GM21381 (cell line): ENCODE results near the gene SLC35E2B.
"Not testable (repeated sequence)": the region's sequence is repeated elsewhere in the genome, so short reads cannot be mapped to it uniquely, and the experiment has no call there.

ENCODE experiments used
- ATAC-seq: cut with Tn5 transposase; IDR thresholded peaks from one replicate; pipeline ENCODE4 v1.9.1; 2021; ENCODE audit warnings: mild to moderate bottlenecking, moderate library complexity; ENCODE audit not compliant: unreplicated experiment

SLC35E2B gene

DNA sequence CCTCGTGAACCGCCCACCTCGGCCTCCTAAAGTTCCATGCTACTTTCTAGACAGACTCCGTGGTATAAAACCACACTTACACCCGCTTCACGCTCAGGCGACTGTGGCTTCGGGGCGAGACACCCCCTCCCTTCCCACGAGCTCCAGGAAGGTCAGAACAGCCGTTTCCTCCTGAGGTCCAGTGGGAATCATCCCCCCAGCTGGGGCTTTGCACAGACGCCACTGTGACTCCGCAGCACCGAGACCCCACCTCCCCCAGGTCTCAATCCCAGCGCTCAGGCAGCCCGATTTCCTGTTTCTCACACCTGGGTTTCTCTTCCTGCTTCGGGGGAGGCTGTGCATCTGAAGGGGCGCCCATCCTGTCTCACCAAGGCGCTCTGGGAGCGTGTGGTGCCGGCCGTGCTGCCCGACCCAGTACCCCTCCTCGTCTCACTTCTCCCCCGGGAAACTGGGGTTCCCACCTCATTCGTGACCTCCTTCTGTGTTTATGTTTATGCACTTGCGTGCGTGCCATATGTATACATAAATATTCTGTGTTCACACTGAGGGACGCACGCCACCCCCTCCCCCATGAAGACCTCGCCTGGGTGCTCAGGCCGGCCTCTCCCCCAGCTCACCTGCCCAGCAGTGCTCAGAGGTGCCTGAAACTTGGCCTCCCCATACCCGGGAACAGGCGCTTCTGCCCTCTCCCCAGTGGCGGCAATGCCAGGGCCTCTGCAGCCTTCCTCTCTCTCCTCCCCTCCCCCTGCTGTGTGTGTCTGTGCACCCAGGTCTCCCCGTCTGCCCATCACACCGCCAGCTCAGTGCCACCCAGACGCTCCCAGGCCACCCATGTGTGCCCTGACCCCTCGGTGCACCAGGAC lies 14.6 kb downstream of the SLC35E2B start:
- ATAC-seq = peak; percentile 63

DNA sequence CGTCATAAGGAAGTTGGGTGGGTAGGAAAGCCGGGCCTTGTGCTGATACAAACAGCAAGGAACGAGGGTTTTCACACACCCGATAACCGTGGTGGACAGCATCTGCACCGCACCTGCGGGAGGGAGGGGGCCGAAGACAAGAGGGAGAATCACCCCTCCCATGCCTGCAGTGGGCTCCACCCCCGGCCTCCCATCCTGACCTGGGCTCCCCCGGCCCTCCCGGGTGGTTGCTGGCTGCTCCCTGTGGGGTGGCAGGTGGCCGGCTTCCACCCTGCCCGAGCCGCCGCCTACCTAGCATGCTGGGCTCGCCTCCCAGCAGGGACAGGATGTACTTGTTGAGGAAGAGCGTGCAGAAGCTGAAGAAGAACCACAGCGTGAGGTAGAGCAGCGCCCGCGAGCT lies 16.5 kb downstream of the SLC35E2B start:
- ATAC-seq = not testable (repeated sequence)

DNA sequence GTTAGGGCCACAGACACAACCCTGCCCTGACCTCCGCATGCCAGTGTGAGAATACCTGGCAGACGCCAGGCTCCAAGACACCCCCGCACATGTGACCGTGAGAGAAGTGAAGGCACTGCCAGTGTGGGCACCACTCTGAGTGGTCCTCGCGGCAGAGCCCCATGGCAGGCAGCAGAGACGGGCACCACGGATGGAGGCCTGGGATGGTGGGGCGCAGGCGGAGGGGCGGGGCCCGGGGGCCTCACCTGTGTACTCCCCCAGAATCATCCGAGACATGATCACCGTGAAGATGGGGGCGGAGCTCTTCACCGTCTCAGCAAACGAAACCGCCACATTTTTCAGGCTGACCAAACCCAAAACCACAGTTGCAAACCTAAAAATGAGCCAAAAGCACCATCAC lies 17.4 kb downstream of the SLC35E2B start:
- not testable (repeated sequence) for ATAC-seq

DNA sequence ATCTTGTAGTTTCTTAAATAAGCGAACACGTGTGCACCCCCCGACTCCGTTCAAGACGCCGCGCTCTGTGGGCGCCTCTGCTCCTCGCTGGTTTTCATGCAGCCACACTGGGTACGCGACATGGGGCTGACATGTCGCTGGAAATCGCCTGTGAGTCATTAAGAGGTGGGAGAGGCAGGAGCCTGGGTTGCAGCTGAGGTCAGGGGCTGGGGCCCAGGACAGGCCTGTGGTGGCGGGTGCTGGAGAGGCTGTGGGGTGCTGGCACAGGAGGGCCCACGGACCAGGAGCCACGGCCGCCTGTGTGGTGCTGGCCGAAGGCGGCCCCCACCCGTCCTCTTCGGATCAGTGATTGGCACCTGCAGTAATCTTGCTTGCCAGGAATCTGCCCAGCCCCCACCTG lies 17.8 kb downstream of the SLC35E2B start:
- not testable (repeated sequence) for ATAC-seq

DNA sequence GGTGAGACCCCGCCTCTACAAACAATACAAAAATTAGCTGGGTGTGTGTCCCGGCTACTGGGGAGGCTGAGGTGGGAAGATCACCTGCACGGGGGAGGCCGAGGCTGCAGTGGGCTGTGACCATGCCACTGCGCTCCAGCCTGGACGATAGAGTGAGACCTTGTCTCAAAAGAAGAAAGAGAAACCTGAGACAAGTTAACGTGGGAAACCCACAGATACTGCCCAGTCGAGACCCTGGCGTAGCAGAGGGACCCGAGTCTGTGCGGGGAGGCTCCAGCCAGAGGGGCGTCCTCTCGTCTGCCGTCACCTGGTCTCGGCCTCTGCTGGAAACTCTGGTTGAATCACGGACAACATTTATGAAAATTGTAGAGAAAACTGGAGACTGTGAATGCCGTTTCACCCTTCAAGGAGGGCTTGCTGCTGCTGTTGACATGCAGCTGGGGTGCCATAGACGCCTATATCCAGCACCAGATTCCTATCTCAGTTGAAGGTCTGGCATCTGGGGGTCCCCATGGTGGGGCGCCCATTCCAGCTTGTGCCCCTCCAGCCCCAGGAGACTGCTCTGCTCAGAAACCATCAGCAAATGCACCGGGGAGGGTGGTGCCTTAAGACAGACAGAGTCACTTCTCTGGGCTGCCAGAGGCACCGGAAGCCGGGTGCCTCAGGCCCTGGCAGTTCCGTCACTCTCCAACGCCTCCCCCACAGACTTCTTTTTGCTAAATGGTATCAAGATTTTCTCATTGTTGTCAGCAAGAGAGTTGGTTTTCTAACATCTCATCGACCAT lies 20.2 kb downstream of the SLC35E2B start:
- no peak for ATAC-seq

DNA sequence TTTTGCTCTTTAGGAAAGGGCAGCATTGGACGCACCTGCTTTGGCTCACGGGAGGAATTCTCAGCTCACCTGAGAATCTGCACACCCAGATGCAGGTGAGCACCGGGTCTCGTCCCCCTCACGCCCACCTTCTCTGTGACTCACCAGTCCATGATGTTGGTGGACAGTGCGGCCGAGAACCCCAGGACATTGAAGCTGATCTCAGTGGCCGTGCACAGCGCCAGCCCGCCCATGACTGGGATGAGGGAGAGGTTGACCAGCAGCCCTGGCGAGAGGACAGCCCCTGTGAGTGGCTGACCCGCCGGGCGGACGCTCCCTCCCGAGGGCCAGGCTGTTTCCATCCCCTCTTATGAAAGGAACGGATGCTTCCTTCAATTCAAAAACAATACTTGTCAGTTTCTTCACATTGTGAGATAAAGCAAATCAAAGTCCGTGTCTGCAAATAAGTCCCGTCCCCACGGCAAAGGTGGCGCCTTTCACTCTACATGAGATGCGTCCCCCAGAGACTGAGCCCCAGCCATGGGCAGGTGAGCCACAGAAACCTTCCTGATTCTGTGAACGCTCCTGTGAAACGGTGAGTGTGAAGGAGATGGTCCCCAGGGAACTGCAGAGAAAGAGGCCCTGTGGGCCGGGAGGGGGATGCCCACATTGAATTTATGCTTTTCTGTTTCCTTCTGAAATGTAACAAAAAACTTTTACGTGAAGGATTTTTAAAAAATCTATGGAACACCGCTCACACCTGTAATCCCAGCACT lies 21.1 kb downstream of the SLC35E2B start:
- ATAC-seq = no peak

DNA sequence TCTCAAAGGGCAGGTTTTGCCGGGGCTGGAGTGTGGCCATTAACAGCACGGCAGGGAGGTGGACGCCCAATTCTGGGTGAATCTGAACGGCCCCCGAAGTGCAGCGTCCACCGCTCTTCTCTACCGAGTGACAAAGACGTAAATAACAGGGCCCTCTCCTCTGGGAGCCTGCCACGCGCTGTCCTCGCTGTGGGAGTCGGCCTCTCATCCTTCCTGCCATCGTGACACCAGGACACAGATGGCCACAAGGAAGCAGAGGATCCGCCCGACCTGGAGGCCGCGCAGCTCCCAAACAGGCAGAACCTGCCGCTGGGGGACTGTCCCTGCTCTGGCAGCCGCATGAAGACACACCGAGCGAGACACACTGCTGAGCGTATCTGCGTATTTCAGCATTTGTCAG lies 21.7 kb downstream of the SLC35E2B start:
- no peak for ATAC-seq

DNA sequence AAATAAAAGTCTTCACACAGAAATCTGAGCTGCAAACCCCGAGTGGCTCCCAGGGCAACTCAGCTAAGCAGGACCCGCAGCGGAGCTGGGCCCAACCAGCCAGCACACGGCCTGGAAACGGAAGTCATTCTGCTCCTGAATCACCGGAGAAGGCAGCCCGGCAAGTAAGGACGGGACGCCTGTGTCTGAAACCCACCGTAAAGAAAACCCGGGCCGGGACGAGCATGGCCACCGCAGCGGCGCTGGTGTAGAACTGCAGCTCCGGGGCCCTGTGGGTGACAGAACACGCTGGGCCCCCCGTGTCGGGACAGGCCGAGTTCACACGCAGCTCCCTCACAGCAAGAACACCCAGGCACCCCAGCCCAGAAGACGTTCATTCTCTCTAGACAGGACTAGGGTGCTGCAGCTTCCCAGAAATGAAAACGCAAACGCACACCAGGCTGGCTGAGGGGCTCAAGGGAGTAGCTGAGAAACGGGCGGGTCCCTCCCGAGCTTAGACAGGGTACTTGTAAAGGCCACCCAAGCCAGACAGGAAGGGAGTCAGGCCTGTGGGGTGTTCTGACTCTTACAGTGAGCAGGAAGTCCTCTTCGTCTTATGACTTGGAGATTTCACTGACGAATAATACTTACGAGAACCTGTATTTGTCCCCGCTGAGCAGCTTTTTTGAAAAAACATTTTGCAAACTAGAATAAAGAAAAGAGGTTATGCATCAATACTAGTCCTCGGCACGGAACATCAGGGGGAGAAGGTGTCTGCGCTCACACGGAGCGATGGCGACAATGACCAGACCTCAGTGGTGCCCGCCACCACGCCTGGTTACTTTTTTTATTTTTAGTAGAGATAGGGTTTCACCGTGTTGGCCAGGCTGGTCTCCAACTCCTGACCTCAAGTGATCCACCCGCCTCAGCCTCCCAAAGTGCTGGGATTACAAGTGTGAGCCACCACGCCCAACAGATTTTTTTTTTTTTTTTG lies 22.8 kb downstream of the SLC35E2B start:
- no peak for ATAC-seq

DNA sequence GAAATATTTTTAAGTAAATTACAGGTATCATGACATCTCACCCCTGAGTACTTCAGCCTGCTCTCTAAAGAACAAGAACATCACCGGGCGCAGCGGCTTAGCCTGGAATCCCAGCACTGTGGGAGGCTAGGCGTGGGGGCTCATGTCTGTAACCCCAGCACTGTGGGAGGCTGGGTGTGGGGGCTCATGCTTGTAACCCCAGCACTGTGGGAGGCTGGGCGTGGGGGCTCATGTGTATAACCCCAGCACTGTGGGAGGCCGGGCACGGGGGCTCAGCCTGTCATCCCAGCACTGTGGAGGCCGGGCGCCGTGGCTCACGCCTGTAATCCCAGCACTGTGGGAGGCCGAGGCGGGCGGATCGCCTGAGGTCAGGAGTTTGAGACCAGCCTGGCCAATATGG lies 26.1 kb downstream of the SLC35E2B start:
- ATAC-seq = no peak

DNA sequence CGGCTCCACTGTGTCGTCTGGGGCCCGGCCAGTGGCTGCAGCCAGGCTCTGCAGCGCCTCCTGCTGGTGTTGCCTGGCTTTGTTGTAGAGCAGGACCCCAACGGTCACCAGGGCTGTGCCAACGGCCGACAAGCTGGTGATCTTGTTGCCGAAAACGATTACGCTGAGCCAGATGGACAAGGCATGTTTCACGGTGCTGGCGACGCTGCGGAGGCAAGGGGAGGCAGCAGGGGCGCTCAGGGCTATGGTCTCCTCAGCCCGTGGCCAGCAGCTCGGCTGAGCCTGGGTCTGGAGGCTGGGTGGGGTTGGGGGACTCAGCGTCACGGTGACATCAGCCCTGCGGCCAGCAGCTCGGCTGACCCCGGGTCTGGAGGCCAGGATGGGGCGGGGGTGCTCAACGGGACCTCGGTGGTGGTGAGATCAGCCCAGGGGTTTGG lies 26.8 kb downstream of the SLC35E2B start:
- no peak for ATAC-seq

DNA sequence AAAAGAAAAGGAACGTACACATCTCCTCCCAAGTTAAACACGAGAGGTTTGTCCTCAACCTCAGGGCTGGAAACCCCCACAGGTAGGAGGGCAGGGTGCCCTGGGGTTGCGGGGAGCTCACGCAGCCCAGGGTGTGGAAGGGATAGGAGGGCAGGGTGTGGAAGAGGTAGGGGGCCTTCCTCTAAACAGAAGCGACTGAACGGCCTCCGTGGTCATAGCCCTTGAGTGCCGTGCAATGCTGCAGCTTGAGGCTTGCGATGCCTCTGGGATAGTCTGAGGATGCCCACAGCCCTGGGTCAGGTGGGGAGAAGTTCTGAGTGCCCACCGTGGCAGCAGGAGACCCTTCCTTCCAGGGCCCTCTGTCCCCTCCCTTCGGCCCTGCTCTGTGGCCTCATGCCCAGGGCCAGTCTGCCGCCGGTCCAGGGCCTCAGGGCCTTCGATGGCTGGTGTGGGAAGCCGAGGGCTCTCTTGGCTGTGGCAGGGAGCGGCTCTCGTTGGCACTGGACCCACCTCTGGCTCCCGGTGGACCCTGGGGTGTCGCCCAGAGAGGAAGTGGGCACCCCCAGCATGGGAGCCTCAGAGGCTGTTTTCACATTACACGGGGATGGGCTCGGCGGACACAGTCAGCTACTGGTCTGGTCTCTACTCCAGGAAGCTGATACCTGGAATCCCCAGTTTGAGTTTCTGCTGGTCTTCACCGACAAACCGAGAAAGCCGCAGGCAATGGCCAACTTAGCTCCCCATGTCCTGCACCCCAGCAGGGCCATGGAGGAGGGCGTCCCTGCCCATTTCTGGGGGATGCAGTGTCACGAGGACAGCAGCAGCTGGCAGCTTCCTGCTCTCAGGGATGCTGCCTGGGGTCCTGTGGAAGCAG lies 27.4 kb downstream of the SLC35E2B start:
- ATAC-seq = no peak

DNA sequence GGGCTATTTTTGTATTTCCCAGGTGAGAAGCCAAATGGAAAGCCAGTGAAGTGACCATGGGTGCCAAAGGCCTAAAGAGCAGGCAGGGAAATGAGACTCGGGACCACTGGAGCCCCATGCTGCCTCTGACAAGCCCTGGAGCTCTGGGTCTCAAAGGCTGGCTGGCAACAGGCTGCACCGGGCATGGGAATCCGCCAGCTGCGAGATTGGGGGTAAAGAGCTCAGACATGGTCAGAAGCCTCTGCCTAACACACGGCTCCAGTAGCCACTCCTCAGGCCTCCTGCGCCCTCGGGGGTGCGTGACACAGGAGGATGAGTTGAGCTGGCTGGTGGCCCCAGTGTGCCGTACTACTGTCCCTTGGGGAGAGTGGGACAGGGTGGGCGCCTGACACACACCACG lies 28.3 kb downstream of the SLC35E2B start:
- not testable (repeated sequence) for ATAC-seq

DNA sequence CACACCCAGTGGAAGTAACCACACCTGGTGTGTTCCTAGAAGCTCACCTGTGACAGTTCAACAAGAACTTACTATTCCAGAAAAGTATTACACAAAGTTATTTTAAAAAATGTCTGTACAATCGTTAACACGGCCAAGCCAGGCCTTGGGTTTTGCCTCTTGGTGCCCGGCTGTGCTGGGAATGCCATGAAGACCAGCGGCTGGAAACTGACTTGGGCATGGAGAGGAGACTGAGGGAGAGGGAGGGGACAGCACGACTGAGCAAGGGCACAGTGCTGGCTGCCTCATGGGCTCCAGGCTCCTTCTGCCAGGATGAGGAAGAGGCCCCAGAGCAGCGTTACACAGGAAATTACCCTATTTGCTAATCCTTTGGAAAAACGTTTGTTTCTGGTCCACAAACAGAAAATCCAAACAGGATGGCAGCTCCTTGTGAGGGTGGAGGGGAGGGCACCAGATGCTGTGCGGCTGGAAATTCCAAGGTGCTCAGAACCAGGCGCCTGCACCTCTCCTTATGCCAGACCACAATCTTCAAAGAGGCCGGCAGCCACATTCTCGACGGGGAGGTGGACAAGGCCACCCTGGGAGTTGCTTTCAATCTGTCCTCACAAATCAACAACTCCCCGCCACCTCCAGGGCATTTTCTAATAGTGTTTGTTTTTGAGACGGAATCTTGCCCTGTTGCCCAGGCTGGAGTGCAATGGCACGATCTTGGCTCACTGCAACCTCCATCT lies 29.6 kb downstream of the SLC35E2B start:
- not testable (repeated sequence) for ATAC-seq

DNA sequence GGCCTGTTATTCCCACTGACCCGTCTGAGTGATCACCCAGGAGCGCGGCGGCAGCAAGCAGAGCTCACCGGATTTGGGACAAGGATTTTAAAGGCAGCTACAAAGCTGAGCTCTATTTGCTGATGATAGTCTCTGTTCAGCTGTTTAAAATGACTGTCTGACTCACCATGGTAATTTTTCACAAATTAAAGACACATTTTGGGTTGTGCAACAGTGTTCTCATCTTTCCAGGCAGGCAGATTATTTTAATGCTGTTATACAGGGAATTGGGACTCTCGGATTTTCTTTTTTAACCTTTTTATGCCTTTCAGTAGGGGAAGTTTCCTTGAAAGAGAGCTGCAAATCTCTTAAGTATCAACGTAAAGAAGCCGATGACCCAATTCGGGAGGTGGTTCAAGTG lies 30.2 kb downstream of the SLC35E2B start:
- ATAC-seq = not testable (repeated sequence)

DNA sequence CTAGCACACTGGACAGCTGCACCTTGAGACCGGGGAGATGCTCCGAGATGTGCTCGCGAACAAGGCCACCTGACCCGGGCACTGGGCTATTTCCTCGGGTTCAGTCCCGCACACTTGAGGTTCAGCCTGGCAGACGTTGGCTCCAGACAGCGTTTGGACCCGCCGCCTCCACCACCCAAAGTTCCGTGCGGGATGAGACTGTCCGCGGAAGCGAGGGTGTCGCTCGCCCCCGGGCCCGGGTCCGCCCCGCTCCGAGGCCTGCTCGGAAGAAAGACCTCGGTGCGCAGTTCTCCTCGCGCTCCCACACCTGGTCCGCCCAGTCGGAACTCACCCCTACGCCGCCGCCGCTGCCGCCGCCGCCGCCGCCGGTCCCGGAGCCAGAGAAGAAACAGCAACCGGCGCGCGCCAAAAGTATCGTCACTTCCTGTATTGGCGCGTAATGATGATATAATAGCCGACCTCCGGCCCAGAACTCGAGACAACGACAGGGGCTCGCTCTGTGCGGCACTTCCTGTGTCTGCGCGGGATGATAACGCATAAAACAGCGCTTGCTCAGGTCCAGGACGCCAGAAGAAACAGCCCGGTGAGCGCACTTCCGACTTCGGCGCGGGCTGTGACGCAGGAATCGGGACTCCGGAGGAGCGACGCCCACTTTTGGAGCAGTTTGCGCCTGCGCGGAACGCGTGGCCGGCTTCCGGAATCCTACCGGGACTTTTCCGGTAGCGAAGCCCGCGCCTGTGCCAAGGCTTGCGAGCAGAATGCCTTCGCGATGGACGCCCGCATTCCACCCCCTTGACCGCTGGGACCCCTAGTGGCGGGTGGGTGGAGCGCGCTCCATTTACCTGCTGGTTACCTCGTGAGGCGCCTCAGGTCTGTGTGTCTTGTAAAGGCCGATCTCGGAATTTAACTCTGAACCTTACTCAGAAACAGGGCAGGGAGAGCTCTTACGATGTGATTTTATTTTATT lies 33.7 kb downstream of the SLC35E2B start, which contains the start of gene CDK11B:
TSS of gene CDK11B (minus strand) at position 422 of the 967 bp plus-strand sequence. CDS start 1,519 bp downstream, outside the sequence.
- ATAC-seq = peak; percentile 84

DNA sequence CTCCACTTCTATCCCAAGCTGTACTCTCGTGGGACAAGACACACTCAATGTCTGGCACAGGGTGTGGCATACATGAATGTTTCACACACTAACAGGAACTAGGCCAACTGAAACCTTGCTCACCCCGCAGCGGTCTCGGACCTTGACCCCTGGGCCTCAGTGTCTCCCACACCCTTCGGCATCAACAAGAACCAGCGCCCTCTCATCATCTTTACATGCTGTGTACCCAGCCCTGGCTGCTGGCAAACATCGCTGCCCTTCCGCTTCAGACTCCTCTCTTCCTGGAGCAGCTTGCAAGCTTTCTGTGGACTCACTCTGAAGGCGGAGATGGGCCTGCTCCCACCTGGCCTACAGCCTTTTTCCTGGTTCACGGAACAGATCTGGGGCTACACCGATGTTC lies 44.3 kb downstream of the SLC35E2B start:
- ATAC-seq = not testable (repeated sequence)
